Endometrial microvascular endothelial cells (primary cell): ENCODE measurements around the gene DCST2. TPM values are rescaled to one million over a fixed set of nuclear protein-coding genes. Genes with fewer than 3 reads are reported as not detected.

ENCODE experiments used
- in situ Hi-C: cut with HindIII; loops from 2 replicates; pipeline ENCODE4 v1.10.0; 2017; ENCODE audit warnings: low sequenced_read_pairs, low pct_unique_long_range_greater_than_20kb; ENCODE audit errors: inconsistent ontology term
- total RNA-seq: library from RNA; depleted of rRNA; stranded (reverse); fragments of >200 nt; gene quantifications from one replicate; pipeline ENCODE4 v1.2.3, GENCODE V29; 2015; ENCODE audit errors: inconsistent ontology term

DCST2 gene
- total RNA-seq, 1 donor from 2014 or later, result 0.28 TPM

DNA sequence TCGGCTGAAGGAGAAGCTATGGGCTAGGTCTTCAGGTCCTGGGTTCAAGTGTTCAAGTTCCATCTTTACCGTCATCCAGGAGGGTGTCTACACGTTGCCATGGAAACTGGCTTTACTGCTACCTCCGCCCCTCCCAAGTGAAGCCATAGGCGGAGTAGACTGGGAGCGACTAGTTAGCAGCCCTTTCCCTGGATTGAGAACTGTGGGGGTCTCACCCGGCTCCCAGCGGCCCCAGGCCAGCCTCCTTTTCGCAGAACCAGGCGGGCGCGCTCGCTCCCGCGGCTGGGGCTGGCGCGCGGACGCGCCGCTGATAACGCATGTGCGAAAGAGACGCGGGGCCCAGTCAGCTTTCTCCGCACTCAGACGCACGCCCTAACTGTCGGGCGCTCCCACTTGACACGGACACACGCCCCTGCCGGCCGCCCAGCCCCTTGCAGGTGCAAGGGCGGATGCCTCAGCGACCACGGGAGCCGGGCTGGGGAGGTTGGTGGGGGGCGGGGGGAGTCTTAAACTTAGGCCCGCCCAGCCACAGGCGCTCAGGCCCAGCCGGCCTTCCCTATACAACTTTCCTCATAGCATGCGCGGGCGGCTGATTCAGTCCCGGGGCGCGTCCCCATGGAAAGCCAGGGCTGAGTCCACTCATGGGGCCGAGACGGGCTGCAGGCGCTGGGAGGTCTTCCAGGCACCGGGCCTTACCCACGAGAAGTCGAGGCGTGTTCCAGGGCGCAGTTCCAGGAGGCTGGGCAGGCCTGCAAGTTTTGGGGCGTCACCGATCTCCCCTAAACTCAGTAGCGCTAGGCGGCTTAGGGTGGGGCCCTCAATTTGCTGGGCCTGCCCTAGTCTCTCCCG, 37.4 kb upstream of the DCST2 start:
- in situ Hi-C loops, result no loop called here

DNA sequence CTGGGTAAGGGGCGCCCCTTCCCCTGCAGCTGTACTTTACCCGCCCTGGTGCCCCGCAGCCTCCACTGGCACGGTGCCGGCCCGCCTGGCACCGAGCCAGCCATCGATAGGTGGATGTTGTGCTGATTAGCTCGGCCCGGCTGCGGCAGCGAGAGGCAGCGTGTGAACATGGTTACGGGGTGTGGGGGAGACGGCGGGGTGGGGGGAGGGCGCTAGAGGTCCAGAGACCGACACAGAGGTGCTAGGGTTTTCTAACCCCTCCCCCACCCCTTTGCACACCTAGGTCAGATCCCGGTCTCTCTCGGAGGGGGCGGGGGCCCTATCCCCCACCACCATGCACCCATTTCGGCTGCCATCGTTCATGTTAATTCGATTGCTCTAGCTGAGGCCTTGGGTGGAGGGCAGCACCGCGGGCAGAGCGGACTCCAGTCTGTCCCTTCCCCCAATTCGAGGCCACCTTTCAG, 36.6 kb upstream of the DCST2 start:
- in situ Hi-C loops, result no loop called here

DNA sequence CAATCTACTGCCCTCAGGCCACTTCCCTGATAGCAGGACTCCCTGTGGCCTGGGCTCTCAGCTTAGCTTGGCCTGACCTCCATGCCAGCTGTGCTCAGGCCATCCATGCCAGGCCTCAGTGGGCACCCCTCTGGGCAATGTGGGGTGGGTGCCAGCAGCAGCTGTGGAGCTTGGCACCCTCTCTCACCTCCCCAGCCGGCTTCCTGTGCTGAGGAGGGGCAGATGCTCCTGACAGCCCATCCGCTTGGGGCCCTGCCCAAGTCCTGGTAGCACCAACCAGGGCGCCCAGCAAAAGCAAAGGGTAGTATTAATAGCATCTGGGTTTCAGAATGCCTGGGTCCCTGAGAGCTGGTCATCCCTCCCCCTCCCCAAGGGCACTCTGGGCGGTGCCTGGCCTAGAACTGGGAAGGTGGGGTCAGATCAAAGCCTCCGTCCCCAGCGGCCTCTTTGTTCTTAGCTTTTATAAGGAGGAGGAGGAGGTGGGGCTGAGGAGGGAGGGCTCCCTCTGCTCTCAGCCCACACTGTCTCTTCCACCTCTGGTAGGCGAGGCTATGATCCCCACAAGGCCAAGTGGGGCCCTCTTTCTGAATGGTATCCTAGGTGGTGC, 36.1 kb upstream of the DCST2 start:
- in situ Hi-C loops, result loop anchor here (10.0 kb wide), 1 partner anchor 55 kb away; no protein-coding TSS in a partner anchor

DNA sequence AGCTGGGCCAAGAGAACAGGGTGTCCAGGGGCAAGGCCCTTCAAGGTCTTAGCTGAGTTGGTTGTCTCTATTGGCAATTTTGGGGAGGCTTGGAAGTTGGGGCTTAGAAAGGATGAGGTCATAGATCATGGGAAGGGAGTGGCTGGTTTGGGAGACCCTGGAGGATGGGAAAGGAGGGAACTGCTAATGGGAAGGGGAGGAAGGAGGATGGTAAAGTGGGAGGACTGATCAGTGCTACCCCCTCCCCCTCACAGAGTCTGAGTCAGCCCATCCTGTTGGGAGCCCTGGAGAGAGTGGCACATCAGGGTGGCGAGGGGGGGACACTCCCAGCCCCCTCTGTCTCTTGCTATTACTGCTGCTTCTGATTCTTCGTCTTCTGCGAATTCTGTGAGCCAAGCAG, 35.0 kb upstream of the DCST2 start:
- in situ Hi-C loops, result loop anchor here (10.0 kb wide), 1 partner anchor 54 kb away; no protein-coding TSS in a partner anchor

DNA sequence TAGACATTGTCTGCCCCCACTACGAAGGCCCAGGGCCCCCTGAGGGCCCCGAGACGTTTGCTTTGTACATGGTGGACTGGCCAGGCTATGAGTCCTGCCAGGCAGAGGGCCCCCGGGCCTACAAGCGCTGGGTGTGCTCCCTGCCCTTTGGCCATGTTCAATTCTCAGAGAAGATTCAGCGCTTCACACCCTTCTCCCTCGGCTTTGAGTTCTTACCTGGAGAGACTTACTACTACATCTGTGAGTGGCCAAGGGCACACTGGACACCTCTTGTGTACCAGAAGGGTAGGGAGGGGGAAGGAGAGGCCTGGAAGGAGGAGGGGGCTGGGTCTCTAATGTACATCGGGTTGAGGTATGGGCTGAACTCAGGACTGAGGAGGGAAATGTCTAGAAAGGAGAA, 33.2 kb upstream of the DCST2 start:
- in situ Hi-C loops, result loop anchor here (10.0 kb wide), 1 partner anchor 52 kb away; no protein-coding TSS in a partner anchor

DNA sequence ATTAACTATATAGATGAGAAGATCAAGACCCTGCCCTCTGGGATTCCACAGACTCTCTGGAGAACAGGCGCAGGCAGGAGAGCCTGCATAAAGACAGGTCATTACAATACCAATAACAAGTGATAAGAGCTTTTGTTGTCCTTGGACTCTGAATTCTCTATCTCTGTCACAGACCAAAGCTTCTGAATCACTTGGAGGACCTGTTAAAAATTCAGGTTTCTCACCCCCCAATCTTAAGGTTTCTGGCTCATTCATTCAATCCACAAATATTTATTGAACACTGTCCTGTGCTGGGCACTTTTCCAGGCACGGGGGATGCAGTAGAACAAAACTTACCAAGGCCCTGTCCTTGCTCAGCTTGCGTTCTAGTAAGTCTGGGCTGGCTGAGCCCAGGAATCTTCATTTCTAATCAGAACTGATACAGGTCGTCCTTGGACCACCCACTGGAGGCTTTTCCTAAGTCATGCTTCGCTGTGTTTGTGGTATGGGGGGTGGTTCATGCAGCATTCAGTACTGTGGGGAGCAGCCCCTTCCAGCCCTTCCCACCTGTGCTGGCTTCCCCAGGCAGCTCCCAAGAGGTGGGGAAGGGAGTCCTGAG, 31.4 kb upstream of the DCST2 start:
- in situ Hi-C loops, result loop anchor here (10.0 kb wide), 1 partner anchor 50 kb away; no protein-coding TSS in a partner anchor

DNA sequence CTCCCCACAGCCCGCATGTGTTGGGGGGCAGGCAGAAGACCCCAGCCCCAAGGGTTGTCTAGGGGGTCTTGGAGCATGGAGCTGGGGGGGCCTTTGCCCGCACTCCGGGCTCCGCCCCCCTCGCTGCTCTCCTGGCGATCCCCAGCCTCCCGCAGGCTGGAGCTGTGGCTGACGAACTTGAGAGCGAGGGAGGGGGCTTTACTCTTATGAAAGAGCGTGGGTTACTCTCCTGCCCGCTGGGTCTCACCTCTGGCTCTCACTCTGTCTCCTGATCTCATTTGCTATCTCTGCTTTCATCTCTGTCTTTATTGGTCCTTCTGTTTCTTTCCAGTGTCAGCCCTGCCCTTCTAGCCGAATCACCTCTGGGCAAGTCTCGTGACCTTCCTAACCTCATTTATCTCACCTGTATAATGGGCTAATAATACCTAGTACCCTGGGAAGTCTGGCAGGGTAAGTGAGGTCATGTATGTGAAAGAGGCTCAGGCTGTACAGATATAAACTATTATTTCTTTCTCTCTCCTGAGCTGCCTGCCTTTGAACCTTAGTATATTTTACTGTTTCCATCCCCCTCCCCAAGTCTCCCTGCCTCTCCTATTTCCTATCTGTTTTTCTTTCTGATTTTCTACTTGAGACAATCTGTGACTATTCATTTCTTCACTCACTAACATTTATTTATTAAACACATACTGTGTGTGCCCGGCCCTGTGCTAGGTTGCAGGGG, 30.7 kb upstream of the DCST2 start:
- in situ Hi-C loops, result loop anchor here (10.0 kb wide), 1 partner anchor 49 kb away; no protein-coding TSS in a partner anchor

DNA sequence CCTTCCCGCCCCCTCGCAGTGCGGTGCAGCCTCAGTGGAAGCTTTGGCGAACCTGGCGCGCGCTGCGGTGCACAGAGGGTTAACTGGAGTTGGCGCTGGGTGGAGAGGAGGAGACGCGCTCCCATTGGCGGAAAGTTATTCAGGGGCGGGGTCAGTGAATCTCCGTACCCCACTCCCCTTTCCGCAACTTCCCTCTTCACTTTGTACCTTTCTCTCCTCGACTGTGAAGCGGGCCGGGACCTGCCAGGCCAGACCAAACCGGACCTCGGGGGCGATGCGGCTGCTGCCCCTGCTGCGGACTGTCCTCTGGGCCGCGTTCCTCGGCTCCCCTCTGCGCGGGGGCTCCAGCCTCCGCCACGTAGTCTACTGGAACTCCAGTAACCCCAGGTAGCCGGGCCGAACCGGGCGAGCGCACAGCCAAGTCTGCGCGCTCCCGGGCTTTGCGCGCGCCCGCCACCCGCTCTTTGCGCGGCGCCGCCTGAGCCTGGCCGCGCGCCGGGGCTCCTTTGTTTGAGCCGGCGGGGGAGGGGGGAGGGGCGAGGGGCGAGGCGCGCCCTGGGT, 30.0 kb upstream of the DCST2 start, which contains the start of gene EFNA4:
TSS of gene EFNA4 (plus strand) at position 191 of the 561 bp plus-strand sequence. CDS start at position 275, 84 bp downstream.
- in situ Hi-C loops, result loop anchor here (10.0 kb wide), 1 partner anchor 49 kb away; no protein-coding TSS in a partner anchor

DNA sequence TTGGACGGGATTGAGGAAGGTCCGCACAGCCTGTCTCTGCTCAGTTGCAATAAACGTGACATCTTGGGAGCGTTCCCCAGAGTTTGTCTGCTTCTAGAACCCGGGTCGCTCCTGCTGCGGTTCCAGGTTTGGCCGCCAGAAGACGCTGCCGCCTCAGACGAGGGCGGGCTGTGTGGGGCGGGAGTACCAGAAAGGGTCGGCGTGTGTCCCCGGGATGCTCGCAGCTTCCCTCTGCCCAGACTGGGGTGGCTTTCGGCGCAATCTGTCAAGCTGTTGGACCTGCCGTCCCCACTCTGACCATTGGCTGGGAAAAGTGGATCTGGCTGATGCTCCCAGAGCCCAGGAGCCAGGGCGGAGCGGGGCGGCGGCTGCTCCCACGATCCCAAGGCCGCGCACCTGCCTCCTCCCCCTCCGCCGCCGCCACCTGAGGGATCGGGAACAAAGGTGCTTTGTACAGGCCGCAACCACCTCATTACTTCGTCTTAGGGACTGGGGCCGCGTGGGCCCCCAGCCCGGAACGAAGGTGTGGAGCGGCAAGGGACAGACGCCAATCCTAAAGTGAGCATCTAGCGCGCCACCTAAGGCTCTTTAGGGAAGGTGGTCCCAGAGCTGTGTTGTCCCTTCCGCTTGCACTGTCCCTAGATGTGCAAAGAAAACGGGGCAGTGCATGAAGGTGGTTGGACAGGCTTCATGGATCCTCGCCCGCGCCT, 29.3 kb upstream of the DCST2 start:
- in situ Hi-C loops, result loop anchor here (10.0 kb wide), 1 partner anchor 48 kb away; no protein-coding TSS in a partner anchor

DNA sequence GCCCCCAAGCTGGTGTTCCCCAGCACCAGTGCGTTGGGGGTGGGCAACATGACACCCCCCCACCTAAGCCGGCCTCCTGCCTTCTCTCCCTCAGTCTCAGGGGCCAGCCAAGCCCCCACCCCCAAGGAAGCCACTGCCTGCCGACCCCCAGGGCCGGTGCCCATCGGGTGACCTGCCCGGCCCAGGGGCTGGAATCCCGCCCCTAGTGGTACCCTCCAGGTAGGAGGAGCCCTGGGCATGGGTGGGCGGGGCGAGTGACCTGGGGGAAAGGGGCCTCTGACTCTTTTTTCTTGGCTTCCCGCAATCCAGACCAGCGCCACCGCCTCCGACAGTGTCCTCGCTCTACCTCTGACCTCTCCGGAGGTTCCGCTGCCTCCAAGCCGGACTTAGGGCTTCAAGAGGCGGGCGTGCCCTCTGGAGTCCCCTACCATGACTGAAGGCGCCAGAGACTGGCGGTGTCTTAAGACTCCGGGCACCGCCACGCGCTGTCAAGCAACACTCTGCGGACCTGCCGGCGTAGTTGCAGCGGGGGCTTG, 28.6 kb upstream of the DCST2 start:
- in situ Hi-C loops, result loop anchor here (10.0 kb wide), 1 partner anchor 47 kb away; no protein-coding TSS in a partner anchor

DNA sequence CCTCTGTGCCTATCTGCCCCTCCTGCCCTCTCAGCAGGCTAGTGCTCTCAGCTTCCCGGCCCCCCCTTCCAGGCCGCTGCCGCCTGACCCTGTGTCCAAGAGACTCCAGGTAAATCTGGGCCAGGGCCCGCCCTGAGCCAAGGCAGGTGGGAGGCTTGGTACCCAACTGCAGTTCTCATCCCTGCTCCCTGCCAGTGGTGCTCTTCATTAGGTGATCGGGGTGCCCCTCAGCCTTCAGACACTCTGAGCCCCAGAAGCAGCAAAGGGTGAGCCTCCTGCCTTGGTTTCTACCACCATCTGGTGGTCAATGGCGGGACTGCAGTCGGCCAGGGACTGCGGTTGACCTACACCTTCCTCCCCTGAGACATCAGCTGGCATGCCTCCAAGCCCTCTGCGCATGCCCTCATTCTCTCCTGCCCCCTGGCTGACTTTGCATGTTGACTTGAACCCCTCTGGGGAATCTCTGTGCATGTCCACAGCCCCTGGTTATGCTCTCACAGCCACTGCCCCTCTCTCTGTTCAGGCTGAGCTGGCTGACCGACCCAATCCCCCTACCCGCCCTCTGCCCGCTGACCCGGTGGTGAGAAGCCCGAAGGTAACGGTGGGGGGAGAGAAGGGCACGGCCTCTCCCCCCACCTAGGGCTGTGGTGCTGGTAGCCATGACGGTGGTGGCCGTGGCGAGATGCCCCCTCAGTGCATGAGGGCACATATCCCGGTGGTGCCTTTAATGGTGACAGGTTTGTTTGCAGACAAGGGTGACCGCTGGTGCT, 28.0 kb upstream of the DCST2 start:
- in situ Hi-C loops, result loop anchor here (10.0 kb wide), 1 partner anchor 47 kb away; no protein-coding TSS in a partner anchor

DNA sequence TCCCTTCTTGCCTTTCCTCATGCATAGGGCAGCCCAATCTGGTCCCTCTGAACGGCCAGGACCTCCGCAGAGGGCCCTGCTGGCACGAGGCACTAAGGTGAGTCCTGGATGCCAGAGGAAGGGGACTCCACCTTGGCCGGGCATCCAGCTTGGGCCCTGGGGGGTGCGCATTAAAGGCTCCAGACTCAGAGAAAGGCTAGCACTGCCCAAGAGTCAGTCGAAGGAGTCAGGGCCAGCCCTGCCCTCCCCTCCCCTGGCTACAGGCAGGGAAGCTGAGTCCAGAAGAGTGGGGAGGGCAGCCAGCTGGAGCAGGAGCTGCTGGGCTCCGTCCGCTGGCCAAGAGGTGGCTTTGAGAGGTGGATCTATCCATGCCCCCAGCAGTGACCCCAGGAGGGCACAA, 27.2 kb upstream of the DCST2 start:
- in situ Hi-C loops, result loop anchor here (10.0 kb wide), 1 partner anchor 46 kb away; no protein-coding TSS in a partner anchor

DNA sequence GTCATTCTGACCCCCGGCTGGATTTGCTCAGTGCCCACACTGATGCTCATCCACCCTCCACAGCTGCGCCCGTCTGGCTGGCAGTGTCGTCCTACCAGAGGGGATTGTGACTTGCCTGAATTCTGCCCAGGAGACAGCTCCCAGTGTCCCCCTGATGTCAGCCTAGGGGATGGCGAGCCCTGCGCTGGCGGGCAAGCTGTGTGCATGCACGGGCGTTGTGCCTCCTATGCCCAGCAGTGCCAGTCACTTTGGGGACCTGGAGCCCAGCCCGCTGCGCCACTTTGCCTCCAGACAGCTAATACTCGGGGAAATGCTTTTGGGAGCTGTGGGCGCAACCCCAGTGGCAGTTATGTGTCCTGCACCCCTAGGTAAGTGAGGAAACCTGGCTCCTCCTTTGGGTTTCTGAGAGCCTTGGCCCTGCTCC, 24.2 kb upstream of the DCST2 start:
- in situ Hi-C loops, result no loop called here

DNA sequence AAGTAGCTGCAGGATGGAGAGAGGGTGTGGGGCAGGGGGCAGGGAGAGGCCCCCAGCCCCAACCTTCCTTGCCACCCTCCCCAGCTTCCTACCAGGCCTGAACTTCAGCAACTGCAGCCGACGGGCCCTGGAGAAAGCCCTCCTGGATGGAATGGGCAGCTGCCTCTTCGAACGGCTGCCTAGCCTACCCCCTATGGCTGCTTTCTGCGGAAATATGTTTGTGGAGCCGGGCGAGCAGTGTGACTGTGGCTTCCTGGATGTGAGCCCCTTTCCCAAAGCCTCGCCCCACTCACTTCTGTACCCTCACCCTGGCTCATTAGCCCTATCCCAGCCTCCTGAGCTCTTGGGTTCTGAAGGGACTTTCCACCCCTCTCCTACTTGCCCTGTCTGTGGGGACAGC, 23.5 kb upstream of the DCST2 start:
- in situ Hi-C loops, result no loop called here

DNA sequence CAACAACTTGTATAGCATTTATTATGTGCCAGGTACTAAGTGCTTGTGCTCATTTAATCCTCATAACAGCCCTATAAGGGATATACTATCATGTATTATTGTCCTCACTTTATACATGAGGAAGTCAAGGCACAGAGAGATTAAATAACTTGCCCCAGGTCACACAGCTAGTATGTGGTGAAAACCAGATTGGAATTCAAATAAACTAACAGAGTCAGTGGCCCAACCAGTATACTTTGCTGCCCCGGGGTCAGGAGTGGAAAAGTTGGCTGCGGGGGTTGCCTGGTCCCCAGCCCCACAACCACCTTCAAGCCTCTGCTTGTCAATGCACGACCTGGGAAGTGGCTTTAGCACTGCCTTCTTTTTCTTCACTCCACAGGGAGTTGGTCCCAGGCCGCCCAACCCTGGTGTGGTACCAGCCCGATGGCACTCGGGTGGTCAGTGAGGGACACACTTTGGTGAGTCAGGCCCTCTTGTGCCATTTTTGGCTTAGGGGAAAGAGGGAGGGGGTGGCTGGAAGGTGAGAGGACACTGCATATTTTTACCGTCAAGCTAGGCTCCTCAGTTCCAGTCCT, 20.0 kb upstream of the DCST2 start:
- in situ Hi-C loops, result no loop called here
